Kidney tubule cell (primary cell): ENCODE measurements around the gene ARHGAP26.

Source experiments
- DNase-seq: peaks from one replicate; pipeline ENCODE4 v3.0.0-alpha.2; 2018; ENCODE audit warnings: low spot score

Gene ARHGAP26

DNA sequence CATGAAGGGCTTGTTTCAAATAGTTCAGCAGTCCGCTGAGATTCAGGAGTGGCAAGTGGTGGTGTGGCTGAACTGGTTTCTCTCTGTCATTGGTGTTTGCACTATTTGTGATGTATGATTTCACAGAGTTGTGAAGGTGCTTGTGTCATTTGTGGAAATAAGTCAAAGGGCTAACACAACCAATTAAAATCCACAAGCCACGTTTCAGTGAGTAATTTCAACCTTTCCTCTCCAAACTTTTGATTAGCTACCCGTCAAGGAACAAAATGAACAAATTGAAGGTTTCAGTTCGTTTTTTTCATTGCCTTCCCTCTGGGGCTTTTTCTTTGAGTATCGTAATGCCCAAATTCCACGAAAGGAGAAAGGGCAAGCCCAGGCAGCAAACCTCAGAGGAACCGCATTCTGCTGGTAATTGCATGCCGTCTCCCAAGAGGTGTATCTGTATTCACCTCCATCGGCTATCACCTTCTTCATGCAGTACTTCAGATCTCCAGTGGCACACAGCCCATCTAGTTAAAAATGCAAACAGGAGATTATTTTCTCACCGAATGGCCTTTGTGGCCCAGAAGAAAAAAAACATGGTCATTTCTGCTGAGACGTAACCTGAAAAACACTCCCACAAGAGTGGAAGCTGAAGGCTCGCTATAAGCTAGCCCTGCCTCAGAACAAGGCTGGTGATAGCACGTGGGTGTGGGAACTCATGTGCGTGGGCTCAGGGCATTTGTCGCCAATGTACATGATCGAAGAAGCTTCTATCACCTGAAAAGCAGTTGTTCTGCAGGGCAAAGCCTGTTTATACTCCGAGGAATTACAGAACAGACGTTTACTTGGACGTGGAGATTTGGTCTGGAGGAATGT is 436.2 kb downstream of the ARHGAP26 start:
- DNase-seq = no peak

DNA sequence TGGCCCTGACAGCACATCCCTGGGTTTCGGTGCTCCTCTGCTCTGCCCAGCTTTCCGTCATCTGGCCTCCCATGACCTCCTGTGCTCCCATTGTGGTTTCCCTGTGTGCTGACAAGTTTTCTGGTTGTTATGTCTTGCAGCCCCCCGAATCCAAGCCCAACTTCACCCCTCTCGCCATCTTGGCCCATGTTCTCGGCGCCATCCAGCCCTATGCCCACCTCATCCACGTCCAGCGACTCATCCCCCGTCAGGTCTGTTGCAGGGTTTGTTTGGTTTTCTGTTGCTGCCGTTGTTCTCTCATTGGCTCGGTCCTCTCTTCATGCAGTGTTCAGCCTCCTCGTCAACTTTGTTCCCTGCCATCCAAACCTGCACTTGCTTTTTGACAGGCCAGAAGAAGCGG is 436.9 kb downstream of the ARHGAP26 start:
- DNase-seq = no peak

GRCh38 chr5:143207563-143208364 is 437.6 kb downstream of the ARHGAP26 start:
- no peak for DNase-seq

DNA sequence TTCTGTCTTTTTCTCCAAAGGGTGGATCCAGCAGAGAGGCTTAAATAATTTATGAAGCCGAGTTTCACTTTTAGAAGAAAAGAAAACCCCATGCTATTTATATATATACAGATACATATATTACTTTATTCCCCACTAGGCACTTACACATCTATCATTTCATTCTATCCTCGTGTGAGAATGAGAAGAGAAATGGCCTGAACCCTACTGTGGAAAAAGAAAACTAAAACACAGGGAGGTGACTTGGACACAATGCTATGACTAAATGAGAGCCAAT is 438.1 kb downstream of the ARHGAP26 start:
- no peak for DNase-seq

DNA sequence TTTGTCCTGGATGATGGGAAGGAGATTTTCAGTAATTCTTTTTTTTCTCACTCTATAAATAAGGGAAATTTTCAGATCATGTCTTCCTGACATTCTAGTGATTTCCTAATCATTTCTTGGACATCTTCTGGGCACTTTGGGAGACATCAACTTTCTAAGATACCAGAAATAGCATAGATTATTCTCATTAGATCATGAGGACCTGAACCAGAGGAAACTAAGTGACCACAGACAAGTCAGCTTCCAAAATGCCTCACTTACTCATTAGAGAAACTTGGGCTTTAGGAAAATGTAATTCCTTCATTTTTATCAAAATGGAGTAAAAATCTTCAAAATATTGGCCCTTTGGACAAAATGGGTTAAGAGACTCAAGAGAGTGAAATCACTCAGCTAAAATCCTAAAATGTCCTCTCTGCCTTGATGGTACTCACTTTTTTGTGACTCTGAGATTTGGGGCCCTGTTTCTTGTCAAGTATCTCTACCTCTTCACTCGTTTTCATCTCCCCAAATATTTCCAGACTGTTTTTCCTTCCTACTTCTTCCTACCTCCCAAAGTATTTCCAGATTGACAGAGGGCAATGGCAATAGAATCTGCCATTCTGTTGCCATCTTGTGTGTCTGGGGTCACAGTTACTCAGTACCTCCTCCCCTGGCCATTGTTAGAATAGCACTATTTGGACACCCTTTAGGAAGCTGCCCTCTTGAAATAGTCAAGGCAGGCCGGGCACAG is 438.8 kb downstream of the ARHGAP26 start:
- no peak for DNase-seq

GRCh38 chr5:143209881-143210395 is 439.8 kb downstream of the ARHGAP26 start:
- DNase-seq = no peak

DNA sequence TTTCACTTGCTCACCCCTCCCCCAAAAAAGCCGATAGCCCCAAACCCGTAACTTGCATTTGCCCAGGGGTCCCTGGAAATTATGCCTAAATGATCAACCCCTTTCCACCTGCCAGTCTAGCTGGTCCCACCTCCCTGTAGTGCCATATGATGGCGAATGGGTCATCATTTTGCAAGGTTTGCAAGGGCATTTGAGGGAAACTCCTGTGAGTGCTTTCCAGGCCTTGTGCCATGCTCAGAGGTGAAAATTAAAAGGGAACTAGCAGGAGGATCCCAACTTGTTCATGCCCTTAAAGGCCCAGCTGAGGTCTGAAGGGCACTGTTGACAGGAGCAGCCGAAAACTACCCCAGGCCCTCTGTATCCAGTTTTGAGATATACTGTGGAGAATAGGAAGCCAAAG is 440.4 kb downstream of the ARHGAP26 start:
- no peak for DNase-seq

DNA sequence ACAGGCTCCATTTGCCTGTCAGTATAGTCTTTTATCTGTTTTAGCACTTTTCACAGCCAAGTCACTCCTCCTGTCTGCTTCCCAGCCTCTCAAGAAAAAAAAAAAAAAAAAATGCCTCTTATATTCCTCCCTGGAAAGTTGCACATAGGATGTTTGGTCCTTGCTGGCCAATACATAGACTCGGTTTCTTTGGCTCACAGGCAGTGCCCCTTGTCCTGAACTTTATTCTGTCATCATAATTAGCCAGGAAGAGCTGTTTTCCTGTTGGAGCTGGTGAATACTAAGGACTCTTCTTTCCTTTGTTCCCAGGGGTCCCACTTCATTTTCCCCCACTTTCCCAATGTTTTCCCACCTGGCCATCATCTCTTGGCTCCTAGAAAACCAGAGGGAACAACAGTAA is 442.1 kb downstream of the ARHGAP26 start:
- DNase-seq = no peak

DNA sequence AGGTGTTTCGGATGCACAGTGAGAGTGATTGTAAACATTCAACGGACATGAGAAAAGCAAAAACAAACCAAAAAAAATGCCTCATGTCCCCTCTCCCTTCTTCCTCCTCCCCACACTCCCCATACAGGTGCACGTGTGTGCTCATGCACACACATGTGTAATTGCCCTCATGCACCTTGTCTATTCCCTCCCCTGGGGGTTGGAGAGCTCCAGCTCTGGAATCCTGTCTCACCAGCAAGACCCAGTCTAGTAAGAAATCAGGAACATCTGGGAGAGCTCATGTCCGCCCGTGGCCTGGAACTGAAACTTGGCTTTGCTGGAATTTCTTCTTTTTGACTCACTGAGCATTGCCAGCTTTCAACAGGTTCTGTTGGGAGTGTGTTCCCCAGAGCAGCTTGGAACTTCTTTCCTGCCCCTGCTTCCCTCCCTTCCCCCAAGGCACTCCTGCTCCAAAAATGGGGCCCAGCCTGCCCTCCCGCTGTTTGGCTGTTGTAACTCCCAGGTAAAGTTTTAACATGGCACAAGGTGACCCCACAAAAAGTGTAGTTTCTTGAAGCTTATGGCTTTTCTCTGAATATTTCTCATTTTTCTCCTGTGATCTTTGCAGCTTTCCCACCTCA is 443.2 kb downstream of the ARHGAP26 start:
- DNase-seq = peak; percentile 26

GRCh38 chr5:143213851-143214363 is 443.7 kb downstream of the ARHGAP26 start:
- no peak for DNase-seq

GRCh38 chr5:143214458-143214857 is 444.3 kb downstream of the ARHGAP26 start:
- no peak for DNase-seq

GRCh38 chr5:143214890-143215289 is 444.7 kb downstream of the ARHGAP26 start:
- DNase-seq = no peak

DNA sequence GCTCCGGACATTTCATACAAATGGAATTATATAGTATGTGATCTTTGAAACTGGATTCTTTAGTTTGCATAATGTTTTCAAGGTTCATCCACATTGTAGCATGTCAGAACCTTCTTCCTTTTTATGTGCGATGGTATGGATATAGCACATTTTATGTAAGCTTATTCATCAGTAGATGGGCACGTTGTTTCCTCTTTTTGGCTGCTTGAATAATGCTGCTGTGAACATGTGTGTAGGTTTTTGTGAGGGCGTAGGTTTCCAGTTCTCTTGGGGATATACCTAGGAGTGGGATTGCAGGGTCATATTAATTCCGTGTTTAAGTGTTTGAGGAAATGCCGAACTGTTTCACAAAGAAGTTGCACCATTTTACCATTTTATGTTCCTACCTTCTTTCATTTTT is 445.5 kb downstream of the ARHGAP26 start:
- DNase-seq = no peak

GRCh38 chr5:143216211-143216610 is 446.0 kb downstream of the ARHGAP26 start:
- no peak for DNase-seq

DNA sequence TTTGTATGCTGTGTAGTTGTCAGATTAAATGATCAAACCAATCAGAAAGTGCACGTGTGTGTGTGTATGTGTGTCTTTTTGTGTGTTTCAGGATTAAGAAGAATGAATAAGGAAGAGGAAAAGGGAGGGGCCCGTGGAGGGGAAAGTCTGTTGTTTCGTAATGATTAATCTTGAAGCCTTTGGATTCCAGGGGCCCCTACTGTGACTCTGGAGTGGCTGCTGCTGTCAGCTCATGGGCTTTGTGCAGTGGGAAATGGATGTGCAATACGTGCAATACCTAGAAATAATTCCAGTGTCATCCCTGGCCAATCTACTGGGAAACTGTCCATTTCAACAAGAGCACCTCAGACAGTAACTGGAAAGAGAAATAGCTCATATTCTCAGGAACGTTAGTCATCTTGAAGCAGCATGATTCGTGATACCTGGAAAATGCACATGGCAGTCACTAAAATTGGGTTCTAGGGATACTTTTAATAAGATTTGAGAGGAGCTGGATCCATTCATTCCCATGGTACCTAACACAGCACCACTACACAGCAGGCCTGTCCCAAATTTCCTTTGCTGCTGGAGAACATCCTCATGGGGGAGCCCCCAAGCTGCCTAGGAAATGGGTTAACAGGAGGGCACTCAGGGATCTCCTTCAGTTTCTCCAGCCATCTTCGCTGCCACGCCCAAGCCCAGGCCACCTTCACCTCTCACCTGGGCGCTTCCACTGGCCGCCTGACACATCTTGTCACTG is 447.1 kb downstream of the ARHGAP26 start:
- peak; percentile 77 for DNase-seq

- DNase-seq = no peak
Observed at GRCh38 chr5:143217804-143218160, 447.6 kb downstream of the ARHGAP26 start.

GRCh38 chr5:143218517-143219170 is 448.5 kb downstream of the ARHGAP26 start:
- DNase-seq = peak; percentile 55

GRCh38 chr5:143219696-143220095 is 449.5 kb downstream of the ARHGAP26 start:
- no peak for DNase-seq

DNA sequence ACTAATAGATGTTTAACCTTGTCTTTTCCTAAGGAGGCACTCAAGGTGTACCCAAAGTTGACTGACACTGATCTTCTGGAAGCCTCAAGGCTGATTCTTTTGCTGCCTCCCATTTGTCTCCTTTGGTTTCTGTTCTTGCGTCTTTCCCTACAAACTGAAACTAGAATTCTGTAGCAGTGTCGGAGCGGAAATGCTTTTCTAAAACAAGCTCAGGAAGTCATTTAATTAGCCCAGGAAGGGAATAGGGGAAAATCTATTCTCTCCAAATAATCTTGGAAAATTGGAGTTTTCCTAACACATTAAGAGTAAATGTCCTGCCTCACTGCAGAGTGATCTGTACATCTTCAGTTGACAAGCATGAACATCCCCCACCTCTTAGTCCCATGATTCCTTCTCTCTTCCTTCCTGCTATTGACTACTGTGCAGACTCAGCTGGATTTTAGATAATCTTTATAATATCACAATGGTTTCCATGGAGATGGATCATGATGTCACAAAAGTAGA is 450.6 kb downstream of the ARHGAP26 start:
- no peak for DNase-seq
